Occipital lobe (tissue), 2 donors: Measurements from ENCODE around the gene COL9A3. TPM values are rescaled to one million over a fixed set of nuclear protein-coding genes. Genes with fewer than 3 reads are reported as not detected.

ENCODE experiments used
- DNase-seq: peaks from one replicate; lab custom pipeline; 2025; lab: John Stamatoyannopoulos, UW
- total RNA-seq: library from RNA; depleted of rRNA; stranded (reverse); fragments of >200 nt; gene quantifications from one replicate; pipeline ENCODE4 v1.2.3, GENCODE V29; 2014

The COL9A3 gene
- total RNA-seq, 1 donor from 2014 or later, result 37.1 TPM

DNA sequence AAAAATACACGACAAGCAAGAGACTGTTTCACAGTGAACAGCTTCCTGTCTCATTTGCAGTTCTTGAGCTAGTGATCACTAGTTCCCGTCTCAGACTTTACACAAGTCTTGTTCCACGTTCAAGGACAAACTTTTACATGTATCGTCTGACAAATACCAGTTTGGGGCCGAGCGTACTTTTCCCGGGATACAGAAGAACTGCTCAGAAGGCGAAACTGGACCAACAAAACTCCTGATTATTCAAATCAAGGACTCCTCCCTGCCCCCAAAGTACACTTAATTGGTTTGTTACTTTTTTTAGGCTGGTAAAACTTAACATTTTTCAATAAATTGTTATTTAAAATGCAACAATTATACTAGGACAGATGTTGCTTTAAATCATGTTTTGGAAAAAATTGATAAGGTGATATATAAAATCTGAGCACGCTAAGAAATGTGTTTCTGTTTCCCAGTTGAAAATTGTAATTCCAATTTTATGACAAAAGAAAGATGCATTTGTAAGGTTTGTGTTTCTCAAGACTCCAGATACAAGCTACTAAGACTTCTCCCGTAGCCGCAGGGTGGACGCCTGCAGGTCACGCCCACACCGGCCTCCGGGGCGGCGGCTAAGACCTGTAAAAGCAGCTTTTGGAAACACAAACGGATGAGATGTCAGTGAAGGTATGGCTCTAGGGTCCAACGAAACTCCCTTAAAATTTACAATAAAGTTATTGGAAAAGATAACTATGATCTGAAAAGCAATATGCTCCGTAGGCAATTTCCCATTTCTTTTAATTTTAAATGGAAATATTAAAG is 61.6 kb downstream of the COL9A3 start:
- DNase-seq, result no peak

DNA sequence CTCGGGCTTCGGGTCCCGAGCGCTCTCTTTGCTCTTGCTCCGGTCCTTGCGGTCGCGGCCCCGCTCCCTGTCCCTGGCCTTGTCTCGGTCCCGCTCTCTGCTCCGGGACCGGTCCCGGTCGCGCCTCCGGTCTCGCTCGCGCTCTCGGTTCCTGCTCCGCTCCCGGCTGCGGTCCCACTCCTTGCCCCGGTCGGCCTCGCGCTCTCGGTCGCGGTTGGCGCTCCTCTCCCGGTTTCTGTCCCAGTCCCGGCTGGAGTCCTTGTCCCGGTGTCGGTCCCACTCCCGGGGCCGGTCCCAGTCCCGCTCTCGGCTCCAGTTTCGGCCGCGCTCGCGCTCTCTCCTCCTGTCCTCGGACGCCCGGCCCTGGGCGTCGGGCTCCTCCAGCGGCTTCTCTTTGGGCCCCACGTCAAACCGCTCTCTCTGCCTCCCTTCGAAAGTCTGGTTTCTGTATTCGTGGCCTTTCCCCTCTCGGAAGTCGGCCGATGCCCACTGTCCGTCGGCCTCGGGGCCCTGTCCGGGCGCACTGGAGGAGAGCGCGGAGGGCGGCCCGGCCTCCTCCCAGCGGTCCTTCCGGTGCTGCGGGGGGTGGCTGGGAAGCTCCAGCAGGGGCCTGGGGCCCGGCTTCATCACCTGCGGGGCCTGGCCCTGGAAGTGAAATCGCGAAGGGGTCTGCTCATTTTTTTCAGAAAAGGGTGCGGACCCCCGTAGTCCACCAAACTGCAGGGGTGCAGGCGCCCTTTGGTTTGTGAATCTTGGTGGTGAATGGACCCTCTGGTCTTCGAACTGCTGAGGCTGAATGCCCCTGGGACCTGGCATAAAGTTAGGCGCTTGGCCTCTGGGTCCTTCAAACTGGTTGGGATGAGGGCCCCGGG is 62.7 kb downstream of the COL9A3 start:
- no peak for DNase-seq

DNA sequence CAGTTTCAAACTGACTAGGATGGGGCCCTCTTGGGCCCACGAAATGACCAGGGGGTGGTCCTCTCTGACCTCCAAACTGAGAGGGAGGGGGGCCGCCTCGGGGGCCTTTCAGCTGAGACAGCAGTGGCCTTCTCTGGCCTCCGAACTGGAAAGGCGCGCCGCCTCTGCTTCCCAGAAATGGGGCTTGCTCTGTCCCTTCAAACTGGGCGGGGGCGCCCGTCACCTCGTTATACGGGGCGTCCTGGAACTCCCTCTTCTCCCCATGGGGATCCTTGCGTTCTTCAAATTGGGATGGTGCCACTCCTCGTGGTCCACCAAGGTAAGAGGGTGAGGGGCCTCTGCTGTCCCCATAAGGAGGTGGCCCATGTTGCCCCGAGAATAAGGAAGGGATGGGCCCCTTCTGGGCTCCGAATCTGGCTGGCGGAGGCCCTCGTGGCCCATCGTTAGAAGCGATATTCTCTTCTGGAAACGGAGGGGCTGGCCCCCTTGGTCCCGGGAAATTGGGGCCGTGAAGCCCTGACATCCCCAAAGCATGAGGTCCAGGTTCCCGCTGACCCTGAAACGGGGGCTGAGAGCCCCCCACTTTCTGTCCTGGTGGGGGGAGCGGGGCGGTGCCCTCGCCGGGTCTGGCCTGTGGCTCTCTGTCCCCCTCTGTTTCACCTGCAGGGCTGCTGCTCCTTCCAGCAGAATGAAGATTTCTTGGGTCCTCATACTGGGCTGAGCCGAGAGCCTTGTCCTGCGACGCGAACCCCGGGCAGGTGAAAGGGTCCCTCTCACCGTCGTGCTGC is 63.5 kb downstream of the COL9A3 start:
- DNase-seq, result no peak

DNA sequence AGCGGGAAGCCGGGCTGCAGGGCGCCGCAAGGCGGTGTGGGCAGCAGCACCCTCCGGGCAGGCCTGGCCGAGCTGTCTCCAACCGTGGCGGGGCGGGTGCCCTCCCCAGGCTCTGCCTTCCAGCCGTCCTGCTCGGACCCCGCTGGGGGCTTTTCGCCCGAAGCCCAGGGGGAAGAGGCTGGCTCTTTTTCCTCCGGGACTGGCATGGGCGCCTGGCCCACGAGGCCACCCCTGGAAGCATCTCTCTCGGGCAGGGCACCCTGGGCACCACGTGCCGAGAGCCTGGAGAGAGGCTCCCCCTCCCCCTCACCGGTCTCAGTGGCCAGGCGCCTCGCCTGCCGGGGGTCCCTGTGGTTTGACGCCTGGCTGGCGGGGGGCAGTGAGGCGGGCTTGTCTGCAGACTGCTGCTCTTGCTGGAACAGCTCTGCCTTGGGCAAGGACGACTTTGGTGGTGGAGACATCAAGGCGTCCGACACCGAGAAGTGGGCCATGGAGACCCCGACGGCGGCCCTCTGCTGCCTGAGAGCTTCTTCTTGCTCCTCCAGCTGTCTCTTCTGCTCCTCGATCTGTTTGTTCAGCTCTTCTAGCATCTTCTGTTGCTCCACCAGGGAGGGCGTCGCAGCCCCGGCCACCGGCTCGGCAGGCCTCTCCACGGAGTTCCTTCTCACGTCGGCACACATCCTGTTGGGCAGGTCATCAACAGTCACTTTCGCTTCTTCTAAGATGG is 64.2 kb downstream of the COL9A3 start:
- no peak for DNase-seq

DNA sequence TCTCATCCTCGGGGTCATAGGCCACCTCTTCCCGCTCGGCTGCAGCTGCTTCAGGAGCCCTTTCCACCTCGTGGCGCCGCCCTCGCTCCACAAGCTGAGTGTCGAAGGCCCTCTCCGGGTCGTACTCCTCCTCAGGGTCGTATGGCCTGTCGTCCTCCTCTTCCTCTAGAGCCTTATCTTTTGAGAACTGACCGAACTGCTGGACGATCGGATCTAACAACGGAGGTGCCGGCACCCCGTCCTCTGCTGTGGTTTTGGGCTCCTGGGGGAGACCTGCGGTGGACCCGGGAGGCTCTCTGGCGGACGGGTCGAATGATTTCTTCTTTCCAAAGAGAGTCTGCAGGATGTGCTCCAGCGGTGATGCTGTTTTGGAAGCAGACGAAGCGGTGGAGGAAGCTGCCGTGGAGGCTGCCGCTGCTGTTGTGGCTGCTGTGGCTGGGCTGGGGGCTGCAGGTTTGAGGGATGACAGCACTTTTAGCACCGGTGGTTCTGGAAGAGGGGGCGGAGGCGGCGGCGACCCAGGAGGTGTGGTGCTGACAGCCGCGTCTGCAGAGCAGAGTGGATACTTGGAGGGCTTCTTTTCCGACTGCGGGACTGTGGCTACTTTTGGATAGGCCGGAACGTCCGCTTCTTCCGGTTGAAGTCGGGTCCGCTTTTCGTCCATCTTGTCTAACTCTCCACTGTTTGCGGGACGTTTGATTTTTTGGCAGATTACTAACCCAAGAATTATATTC is 65.0 kb downstream of the COL9A3 start:
- DNase-seq, result no peak

DNA sequence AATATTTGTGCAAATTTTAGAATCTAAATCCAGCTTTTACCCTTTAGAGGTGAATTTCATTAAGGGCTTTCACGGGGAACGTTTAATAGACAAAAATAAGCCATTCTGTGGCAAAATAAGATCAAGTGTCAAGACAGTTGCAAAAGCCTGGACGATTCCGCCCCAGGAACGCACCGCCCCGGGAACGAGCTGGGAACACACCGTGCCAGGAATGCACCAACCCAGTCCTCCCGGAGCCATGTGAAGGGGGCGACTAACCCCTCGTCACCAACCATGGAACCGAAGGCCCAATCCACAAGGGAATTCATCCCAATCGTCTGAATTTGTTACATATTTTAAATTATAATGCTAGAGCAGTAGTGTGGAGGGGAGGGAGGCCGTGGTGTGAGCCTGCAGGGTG is 65.6 kb downstream of the COL9A3 start:
- no peak for DNase-seq

DNA sequence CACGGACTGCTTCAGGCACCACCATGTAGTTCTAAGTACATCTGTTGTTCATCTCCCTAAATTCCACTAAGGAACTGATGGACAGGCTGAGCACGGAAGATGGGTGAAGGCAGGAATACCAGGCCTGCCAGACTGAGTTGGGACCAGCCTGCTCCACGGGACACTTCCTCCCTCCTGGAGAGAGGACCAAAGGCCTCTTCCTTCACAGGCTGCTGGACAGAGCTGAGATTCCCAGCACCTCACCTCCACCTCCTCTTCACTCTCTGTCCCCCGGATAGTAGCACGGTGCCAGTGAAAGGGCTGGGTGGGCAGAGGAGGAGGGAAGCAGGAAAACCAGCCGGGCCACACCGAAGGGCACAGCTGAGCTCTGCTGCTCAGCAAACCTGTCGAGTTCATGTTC is 67.7 kb downstream of the COL9A3 start:
- no peak for DNase-seq

DNA sequence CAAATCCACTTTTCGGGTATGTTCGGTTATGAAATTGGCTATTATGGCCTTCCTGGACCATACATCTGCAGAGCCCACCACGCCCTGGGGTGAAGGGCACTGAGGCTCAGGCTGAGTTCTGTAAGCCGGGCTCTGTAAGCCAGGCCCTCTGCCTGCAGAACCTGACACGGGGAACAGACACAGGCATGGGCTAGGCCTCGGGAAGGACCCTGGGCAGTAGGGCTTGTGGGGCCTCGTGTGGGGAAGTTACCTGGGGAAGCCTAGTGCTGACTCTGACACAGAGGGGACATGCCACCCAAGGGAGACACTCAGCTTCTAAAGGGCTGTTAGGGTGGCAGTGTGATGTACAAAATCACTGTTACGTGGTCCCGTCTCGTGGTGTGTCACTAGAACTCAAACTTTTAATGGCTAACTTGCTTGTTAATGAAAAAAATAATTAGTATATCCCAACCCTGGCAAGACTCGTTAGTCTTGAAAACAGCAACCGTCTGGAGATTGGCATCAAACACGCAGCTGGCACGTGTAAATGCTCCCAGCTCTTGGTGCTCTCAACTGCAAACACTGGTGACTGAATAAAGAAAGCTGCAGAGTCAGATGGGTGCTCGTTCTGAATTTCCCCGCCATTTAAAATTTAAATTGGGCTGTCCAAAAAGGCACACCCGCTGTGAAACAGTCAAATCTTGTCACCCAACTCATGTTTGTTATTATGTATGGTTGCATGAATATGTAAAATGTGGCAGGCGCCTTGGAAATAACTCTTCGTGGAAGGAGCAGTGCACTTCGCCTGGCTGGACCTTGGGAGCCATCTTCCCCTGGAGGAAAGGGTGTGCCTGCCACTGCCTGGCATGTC is 68.4 kb downstream of the COL9A3 start:
- DNase-seq, result no peak

DNA sequence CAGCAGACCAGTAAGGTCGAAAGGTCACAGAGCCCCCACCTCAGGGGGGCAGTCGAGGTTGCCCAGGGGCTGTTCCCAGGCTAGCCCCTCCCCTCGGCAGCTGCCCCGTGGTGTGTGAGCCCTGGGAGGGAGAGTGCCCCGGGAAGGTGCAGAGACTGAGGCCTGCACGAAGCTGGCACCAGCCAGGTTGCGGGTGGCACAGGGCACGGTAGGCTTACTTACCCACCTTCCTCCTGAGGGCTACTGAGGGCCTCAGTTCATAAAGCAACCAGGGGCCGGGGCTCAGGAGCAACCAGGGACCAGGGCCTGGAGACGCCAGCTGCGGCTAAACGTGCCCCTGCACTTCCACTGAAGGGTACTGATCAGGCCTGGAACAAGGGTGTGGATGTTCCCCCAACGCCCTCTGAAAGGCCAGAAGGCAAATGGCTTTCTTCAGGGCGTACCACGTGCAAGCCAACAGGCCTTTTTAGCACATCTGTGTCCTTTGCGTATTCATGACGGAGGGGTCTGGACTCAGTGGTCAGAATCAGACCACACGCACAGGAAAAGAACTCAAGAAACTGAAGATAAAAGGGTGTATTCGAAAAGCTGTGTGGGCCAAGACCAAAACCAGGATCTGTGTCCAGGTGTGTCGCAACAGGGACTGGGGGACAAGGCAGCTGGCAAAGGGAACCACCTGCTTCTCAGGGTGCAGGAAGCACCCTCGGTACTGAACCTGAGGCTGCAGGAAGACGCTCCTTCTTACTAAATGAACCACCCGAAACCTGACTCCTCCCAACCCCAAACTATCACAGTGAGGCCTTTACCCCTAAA is 69.3 kb downstream of the COL9A3 start:
- DNase-seq, result no peak

DNA sequence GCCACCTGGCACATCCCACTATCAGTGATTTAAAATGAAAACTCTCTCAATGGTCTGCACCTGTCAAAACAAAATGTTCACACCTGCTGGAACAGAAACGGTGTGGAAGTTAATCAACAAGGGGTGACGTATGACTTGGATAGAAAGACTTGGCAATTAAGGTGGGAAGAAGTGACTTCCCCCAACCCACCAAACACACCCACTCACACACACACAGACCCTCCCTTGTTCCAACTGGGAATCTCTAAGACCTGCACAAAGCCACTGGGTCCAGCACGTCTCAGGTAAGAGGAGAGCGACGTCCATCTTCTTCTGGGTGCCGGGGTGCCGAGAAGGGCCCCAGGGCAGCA is 69.8 kb downstream of the COL9A3 start:
- no peak for DNase-seq

DNA sequence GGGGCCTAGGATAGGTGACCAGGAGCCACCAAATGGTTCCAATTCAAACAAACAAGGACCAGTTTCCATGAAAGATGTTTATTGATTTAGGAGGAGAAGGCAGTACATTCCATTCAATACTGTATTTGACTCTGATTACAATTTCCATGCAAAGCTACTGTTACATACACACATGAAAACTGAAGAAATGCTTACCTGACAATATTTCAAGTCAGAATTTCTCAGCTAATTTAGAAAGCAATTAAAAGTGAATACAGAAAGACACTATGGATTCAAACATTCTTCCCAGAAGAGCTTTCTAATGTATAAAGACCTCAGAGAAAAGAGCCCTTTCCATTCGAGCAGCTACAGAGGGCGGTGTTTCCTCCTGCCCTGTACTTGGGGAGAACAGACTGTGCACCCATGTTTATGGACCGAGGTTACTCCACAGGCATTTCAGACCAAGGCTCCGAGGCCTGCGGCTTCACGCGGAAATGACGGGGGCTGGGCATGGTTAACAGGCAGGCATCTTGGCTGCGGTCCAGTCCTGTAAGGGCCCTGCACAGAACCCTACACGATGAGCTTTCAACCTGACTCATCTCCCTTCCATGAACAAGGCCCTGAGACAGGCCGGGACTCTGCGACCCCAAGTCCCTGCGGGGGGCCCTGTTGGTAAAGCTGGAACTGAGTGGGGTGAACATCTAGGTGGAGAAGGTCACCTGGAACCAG is 70.5 kb downstream of the COL9A3 start:
- DNase-seq, result no peak

DNA sequence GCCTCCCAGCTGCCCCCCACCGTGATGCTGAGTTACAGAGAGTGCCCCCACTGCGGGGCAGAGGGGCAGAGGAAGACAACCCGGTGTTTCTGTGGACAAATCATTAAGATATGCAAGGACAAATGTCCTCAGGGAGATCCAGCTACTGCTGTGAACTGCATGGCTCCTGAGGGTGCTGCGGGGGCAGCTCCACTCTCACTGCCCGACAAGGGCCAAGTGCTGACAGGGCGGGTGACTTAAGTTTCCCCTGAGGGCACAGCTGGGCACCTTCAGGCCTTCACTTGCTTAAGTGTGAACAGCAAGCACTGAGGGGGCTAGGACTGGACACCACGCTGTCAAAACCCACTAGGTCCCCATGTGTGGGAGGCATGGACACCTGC is 71.0 kb downstream of the COL9A3 start:
- DNase-seq, result no peak

DNA sequence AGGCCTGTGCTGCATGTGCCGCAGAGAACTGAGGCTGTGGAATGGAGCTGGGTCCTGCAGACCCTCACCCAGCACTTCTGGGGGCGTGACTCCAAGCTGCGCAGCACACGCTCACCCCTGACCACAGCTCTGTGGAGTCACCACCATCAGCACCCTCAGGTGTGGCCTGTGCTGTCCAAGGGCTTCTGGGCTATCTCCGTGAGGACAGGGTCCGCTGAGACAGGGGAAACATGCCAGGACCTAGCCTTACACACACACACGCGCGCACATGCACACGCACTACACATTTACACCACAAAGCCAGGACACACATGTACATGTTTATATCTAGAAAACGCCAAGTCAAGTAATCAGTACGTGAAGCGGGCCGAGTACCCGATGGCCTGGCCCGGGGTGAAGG is 71.6 kb downstream of the COL9A3 start:
- no peak for DNase-seq

DNA sequence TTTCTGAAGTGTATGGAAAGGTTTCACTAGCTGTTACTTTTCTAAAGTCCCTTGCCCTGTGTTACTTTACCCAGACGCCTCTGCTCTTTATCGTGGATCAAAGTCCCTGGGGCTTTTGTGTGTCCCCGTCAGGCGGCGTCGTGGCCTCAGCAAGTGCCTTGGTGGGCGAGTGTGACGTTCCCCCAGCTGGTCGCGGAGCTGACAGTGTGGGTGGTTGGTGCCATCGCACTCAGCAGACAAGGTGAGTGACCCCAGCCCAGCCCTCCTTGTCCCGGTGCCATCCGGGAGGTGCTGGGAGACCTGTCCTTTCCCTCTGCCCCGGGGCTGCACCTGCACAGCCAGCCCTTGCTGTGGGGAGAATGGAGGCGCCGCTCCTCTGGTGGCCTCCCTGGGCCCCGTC is 72.1 kb downstream of the COL9A3 start:
- no peak for DNase-seq

DNA sequence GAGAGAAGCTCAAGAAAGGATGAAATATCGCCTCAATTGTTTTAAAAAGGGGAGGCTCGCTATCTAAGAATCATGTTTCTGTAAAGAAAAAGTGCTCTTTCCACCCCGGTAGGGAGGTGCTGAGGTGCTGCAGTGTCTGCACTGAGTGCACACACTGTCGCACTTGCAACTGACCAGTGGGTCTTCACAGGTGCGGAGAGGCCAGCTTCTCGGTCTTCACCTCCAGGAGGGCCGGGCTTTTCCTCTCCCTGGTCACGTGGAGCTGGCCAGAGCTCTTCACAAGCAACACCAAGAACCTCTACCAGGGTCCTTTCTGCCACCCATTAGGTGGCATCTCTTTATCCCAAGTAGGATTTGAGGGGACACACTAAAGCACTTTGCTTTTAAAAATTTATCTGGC is 72.6 kb downstream of the COL9A3 start:
- no peak for DNase-seq

DNA sequence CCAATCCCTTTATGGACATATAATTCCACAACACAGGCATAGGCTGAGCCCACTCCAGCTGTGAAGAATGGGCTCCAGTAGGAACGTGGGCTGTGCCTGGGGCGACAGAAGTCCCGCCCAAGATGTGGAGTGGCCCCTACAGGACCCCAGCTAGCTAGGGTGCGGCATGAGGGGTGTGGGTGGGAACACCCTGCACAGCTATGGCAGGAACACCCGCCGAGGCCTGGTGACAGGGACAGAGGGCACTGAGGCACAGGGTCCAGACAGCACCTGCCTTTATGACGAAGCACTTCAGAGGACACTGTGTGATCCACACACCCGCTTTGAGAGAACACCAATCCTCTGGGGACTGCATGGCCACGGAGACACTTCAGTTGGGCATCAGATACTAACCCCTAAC is 73.0 kb downstream of the COL9A3 start:
- no peak for DNase-seq

DNA sequence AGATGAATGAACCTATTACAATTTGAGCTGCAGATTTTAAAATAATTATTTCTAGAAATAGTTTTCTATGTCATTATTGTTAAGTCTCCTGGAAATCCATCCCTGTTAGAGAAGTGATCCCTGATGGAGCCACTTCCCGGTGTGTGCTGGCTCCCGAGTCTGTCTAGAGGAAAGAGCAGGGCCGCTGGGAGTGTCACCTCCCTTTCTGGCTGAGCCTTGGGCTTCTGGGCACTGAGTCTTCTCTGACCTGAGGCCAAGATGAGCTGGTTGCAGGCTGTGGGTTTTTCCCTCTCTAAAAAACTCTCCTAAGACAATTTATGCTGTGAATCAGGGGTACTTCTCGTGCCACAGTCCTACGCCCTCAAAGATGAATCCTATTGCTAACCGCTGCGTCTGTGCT is 73.6 kb downstream of the COL9A3 start:
- no peak for DNase-seq
